GM19099 (cell line): ENCODE measurements around the gene EPN3.

ENCODE experiments used
- POLR2A ChIP-seq: IDR thresholded peaks from 3 replicates; pipeline ENCODE4 v1.6.1; 2011; ENCODE audit warnings: low read depth; ENCODE audit not compliant: insufficient read length; ENCODE audit errors: extremely low read depth

Gene EPN3

DNA sequence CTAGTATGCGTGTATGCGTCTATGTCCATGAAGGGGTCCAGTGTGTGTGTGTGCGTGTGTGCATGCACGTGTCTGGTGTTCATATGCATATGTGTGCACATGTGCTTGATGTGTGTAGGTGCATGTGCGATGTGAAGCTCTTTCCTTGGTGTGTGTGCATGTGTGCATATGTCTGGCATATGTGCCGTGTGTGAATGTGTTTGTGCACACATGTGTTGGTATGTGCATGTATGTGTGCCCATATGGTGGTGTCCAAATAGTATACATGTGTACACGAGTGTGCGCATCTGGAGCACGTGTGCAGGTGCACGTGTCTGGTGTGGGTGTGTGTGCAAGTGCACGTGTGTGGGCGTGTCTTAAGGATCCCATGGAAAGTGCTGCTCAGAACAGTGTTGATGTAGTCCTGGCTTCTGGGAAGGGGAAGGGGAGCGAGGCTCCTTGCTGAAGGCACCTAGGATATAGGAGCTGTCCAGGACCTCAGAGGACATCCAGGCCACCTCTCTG, 45.0 kb downstream of the EPN3 start:
- TF ChIP-seq POLR2A = no peak

DNA sequence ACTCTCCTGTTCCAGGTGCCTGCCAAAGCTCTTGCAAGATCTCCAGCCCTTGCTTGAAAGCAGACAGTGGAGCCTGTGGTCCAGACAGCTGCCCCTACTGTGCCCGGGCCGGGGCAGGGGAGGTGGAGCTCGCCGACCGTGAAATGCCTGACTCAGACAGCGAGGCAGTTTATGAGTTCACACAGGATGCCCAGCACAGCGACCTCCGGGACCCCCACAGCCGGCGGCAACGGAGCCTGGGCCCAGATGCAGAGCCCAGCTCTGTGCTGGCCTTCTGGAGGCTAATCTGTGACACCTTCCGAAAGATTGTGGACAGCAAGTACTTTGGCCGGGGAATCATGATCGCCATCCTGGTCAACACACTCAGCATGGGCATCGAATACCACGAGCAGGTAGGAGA, 45.6 kb downstream of the EPN3 start:
- no peak for TF ChIP-seq POLR2A

GRCh38 chr17:50579399-50579798, 46.9 kb downstream of the EPN3 start:
- no peak for TF ChIP-seq POLR2A

DNA sequence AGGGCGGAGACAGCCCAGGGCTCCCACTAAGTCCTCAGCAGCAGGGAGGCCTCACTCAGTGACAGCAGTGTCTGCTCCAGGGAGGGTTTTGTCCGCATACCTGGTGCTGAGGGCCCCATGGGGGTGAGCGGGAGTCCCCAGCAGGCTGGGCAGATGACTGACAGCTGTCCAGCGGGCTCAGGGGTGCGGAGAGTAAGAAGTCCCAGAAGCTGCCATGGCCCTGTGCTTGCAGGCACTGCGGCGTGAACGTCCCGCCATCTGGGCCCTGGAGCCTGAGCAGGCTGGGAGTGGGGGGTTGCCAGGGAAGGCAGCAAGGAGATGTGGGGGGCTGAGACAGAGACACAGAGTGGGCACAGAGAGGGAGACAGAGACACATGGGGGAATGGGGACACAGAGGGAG, 48.1 kb downstream of the EPN3 start:
- TF ChIP-seq POLR2A = no peak

GRCh38 chr17:50581316-50581715, 48.8 kb downstream of the EPN3 start:
- no peak for TF ChIP-seq POLR2A

- no peak for TF ChIP-seq POLR2A
These were observed 50.2 kb downstream of the EPN3 start for GRCh38 chr17:50582741-50583140.

- TF ChIP-seq POLR2A = no peak
These were observed 51.1 kb downstream of the EPN3 start for GRCh38 chr17:50583641-50584040.

- TF ChIP-seq POLR2A = no peak
These were observed 51.6 kb downstream of the EPN3 start for GRCh38 chr17:50584116-50584515.

GRCh38 chr17:50584749-50585148, 52.2 kb downstream of the EPN3 start:
- no peak for TF ChIP-seq POLR2A

- no peak for TF ChIP-seq POLR2A
These were observed 52.8 kb downstream of the EPN3 start for GRCh38 chr17:50585346-50585745.

DNA sequence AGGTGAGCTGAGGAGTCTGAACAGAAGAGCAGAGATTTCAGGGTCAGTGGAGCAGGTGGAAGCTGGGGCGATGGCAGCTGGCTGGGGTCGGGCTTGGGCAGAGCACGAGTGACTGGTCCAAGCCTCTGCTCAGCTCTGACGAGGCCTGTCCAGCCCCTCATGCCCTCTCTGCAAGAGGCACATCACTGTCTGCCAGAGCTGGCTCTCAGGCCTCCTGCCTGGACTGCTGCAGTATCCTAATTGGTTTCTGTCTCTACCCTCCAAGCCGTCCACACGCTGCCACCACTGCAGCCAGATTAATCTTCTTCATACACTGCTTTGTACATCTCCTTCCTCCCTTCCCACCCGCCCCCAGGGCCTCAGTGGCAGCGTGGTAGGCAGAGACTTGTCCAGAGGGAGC, 53.4 kb downstream of the EPN3 start:
- TF ChIP-seq POLR2A = no peak

- TF ChIP-seq POLR2A = no peak
These were observed 54.1 kb downstream of the EPN3 start for GRCh38 chr17:50586421-50587247.

- TF ChIP-seq POLR2A = no peak
These were observed 55.0 kb downstream of the EPN3 start for GRCh38 chr17:50587571-50587970.

DNA sequence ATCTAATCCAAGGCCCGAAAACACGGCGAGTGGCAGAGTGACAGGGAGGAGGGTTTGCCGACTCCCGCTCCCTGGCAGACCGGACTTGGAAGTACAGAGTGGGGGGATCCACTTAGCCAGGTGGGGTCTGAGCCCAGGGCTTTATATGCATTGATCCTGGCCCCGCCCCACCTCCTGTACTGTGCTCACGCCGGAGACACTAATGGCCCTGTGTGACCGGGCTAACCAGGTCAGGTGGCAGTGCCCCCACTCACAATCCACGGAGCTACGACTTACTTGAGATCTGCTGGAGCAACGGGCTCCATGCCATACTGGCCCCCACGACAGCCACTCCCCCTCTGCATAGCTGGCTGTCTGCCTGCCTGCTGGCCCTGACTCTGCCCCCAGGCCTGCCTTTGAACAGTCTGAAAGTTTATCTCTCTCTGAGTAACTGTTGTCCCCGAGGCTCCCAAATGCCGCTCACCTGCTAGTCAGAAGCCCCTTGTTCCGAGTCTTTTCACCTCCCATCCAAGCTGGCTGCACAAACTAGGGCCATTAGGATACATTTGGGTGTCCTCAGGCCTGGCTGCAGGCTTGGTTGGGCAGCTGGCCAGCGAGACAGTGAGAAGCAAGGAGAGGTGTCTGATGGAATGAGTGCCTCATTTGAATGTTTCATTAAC, 56.0 kb downstream of the EPN3 start:
- TF ChIP-seq POLR2A = no peak

DNA sequence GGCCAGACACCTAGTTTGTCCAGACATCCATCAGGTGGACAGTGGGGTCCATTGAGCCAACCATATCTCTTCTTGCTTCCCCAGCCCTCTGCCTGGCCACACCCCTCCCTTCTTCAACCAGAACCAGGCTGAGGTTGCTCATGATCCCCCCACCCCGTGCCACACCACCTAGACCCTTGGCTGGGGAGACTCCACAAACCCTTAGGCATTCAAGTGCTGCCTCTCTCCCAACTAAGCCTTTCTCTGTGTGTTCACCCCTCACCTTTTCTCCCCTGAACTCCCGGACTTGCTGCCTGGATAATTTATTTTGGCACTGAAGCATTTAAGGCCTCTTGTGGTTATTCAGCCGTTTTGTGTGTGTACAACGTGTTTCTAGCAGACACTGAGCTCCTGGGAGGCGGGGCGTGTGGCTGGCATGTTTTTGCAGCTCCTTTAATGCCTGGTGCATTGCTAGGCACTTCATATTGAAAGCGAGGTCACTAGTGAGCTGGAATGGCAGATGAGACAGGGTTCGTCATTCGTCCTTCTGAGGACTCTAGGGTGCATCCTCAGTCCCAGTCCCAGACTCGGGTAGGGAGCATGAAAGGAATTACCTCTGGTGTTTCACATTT, 56.7 kb downstream of the EPN3 start:
- TF ChIP-seq POLR2A = no peak
